Caki2 (cell line): Measurements from ENCODE around the gene CD9. TPM values are rescaled to one million over a fixed set of nuclear protein-coding genes. Genes with fewer than 3 reads are reported as not detected.

Experiments
- DNase-seq: peaks from one replicate; pipeline ENCODE4 v3.0.0-alpha.2; 2015; ENCODE audit warnings: low read depth
- in situ Hi-C: cut with HindIII; loops from 2 replicates; pipeline ENCODE4 v1.10.0; 2016; ENCODE audit warnings: low sequenced_read_pairs, low pct_unique_long_range_greater_than_20kb, mixed read lengths
- total RNA-seq: library from RNA; depleted of rRNA; stranded (reverse); fragments of >200 nt; shearing (Covaris generic); gene quantifications from 2 replicates; pipeline ENCODE4 v1.2.3, GENCODE V29; 2014; ENCODE audit warnings: low replicate concordance

The CD9 gene
- total RNA-seq, 1 experiment from 2014 or later, result 64.2 TPM

DNA sequence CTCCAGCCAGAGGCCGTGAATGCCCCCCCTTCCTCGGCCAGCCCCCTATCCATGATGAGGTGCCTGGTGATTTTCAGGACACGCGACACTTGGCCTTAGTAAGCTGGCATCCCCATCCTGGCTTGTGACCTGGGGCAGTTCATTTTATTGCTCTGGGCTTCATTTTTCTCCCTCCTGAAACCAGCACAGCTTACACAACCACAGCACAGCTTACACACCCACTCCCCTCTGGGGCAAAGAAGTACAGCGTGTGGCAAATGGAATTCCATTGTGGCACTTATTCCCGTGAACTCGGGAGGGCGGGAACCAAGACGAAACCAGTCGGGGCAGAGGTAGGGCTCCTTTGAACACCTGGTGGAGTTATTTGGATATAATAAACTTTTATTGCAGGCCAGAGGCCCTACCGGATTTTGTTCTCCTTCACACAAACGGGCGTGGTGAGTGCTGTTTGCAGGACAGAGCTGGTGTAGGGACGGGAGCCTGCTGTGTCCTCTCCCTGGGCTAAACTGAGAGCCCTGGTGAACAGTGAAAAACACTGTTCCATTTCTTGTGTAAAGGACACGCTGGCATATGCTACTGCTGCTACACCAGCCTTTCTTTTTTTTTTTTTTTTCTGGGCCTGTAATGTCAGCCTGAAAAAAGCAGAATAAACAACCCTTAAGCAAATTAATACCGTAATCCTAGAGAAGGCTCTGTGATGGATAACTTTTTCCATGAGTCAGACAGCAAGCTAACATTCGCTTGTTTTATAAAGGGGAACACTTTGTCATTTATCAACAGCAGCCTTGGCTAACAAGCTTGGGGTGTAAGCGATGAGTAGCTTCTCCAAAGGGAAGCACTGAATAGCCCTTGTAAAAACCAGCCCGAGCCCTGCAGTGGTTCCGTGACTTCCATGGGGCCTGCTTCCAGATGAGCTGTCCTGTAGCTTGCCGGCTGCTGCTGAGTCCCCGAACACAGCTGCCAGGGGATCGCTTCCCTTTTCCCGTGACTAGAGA, 29.3 kb downstream of the CD9 start:
- in situ Hi-C loops, result no loop called here
- no peak for DNase-seq

DNA sequence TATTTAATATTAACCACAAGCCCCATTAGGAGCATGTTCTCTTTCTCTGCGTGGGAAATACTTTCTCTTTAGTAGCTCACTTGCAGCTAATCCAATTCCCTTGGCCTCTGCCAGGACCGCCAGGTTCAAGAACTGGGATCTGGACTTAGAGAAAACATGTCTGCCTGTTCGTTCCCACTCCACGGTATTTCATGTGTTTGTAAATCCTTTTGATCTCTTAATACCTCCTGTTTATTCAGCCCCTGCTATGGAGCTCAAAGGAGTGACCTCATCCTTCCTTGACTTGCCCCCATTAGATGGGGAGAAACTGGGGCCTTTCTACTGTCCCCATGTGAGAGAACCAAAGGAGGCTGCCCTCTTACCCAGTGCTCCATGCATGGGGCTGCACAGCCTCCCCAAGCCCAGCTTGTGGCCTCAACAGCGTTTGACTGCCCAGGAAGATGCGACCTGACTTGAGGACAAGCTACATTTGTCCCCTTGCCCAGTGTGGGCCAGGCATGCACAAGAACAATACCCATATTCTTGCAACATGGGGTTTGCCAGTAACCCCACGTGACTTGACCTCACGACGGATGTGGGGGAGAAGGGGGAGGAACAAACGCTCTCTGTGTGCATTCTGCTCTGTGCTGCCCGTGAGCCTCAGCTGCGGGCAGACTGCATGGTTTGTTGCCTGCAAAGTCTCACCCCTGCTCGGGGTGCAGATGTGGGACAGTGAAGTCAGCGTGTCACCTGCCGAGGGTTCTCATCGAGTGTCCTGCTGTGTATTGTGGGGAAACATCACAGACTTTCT, 30.3 kb downstream of the CD9 start:
- DNase-seq, result no peak
- in situ Hi-C loops, result no loop called here

DNA sequence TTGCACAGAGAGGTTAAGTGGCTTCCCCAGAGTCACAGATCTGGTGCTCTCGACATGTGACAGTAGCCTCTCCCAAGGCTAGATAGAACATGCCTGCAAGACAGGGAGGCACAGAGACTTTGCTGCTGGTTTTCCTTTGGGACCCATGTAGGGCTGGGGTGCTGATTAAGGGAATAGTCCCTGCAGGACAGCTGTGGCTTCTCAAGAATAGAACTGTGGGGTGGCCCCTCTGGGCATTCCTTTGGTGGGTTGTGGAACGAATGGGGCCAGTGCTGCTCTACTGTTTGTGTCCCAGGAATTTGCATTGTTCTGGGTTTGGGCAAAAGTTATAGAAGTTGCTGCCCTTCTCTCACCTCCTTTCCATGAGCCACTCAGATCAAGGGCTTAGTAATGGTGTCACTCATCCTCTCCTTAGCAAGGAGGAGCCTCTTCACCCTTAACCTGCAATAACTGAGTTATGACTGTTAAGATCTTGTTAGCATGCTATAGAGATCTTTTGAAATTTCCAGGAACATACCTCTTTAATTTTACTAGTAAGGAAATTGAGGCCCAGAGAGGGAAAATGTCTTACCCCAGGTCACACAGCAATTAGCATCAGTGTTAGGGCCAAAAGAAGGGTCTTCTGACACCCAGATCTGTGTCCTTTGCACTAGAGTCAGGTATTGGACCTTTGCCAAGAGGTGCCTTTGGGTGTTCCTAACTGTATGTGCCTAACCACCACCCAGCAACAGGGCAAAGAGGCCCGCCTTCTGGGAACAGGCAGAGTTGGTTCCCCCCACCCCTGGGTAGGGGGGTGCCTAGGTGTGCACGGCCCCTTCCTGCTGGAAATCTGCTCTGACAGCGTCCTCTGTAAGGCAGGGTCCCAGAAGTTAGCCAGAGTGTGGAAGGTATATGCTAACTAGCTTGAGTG, 31.4 kb downstream of the CD9 start:
- in situ Hi-C loops, result no loop called here
- no peak for DNase-seq

DNA sequence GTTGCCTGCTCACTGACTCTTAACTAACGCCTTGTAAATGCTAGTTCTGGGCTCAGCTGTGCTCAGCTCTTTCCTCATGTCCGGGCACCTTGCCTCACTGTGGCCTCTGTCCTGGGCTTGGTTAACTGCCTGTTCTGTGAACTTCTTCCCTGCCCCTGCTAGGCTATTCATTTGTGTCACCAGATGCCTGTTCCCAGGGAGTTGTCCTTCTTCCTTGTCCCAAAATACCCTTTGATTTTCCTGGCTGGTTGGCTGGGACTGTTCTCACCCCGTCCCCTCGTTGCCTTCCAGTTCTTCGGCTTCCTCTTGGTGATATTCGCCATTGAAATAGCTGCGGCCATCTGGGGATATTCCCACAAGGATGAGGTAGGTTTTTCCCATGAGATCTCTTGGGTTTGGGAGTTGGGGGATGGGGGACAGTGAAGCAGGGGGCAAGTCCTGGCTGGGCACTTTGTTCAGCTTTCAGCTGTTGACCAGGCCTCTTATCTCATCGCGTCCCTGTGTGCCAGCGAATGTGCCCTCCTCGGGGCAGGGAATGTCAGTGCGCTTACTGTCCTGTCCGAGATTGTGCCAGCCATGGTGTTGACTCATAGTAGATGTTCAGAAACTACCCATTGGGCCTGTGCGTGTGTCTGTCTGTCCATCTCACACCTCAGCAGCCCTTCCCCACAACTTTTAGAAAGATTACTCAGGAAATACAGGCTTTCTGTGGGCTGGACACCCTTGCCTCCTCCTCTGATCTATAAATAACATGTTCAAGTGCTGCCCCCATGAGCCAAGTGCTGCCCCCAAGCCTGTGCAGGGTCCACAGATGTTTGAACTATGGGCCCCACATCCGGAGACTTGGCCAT, 33.1 kb downstream of the CD9 start:
- no peak for DNase-seq
- in situ Hi-C loops, result no loop called here

DNA sequence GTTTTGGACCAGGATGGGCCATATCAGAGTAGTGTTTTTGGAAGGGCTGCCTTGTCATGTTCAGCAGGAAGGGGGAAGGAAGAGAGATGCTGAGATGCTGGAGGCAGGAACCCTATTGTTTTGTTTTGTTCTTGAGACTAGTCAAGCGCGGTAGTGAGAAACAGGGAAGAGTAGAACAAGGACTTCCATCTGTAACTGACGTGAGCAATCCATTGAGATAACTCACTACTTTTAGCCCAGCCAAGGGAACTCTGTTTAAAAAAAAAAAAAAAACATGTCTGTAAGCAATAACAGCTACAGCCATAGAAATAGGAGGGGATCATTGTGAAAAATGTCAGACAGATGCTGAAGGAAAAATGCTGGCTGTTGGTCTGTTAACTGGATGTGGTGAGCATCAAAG, 34.0 kb downstream of the CD9 start:
- peak; percentile 21 for DNase-seq
- in situ Hi-C loops, result no loop called here

DNA sequence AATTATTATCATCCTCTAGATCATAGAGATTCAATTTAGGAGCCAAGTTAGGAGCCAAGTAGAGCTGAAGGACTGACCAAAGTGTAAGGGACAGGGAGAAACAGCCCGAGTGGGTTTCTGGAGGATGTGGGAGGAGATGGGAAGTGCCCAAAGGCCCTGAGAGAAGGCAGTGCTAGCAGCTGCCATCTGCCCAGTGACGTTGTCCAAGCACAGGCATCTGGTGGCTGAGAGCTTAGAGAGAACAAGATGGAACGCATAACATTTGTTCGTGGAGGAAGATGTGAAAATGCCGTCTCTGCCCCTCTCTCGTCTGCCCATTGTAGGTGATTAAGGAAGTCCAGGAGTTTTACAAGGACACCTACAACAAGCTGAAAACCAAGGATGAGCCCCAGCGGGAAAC, 34.7 kb downstream of the CD9 start:
- in situ Hi-C loops, result no loop called here
- DNase-seq, result no peak

GRCh38 chr12:6235499-6235898, 35.3 kb downstream of the CD9 start:
- DNase-seq, result no peak
- in situ Hi-C loops, result no loop called here

DNA sequence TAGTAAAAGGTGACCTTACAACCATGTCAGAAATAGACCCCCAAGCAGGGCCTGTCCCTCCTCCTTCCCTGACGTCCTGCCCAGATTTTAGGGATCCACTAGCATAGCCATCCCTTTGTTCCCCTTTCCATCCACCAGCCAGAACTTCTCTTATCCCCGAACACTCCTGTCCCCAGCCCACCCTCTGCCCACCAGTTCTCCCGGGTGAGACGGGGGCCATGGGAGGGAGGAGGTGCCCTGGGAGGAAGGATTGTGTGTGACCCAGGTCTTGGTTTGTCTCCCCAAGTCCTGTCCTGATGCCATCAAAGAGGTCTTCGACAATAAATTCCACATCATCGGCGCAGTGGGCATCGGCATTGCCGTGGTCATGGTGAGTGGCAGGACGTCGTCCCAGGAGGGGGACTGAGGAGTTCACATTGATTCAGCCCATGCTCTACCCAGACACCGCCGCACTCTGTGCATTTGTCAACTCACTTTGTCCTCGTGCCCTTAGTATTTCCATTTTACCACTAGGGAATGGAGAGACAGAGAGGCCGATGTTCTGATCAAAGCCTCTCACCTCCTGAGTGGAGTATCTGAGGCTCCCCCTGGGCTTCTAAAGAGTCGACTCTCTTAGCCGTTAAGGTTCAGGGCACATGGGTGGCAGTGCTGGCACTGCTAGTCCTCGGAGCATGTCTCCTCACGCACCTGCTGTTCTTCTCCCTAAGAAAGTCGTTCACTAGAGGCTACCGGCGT, 35.9 kb downstream of the CD9 start:
- in situ Hi-C loops, result no loop called here
- DNase-seq, result no peak

GRCh38 chr12:6236641-6236940, 36.4 kb downstream of the CD9 start:
- in situ Hi-C loops, result no loop called here
- no peak for DNase-seq

DNA sequence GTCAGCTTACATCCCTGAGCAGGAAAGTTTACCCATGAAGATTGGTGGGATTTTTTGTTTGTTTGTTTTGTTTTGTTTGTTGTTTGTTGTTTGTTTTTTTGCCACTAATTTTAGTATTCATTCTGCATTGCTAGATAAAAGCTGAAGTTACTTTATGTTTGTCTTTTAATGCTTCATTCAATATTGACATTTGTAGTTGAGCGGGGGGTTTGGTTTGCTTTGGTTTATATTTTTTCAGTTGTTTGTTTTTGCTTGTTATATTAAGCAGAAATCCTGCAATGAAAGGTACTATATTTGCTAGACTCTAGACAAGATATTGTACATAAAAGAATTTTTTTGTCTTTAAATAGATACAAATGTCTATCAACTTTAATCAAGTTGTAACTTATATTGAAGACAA, 37.6 kb downstream of the CD9 start:
- in situ Hi-C loops, result no loop called here
- DNase-seq, result no peak

GRCh38 chr12:6238875-6239274, 38.7 kb downstream of the CD9 start:
- in situ Hi-C loops, result no loop called here
- DNase-seq, result no peak

DNA sequence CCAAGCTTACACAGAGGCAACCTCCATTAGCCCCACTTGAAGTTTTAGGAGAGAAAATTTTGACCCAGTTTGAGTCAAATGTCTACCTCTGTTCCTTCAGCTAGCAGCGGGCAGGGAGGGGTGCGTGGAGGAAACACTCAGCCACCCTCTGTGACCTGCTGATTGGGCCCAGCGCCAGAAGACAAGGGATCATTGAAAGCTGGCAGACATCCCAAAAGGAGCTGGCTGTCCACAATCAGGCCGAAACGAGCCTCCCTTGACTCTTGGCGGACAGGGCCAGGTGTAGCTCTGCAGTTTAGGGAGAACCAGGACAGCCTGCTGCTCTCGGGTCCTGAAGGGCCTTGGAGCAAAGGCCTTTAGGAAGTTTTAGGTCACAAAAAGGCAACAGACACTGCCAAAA, 41.3 kb downstream of the CD9 start:
- in situ Hi-C loops, result no loop called here
- DNase-seq, result no peak

DNA sequence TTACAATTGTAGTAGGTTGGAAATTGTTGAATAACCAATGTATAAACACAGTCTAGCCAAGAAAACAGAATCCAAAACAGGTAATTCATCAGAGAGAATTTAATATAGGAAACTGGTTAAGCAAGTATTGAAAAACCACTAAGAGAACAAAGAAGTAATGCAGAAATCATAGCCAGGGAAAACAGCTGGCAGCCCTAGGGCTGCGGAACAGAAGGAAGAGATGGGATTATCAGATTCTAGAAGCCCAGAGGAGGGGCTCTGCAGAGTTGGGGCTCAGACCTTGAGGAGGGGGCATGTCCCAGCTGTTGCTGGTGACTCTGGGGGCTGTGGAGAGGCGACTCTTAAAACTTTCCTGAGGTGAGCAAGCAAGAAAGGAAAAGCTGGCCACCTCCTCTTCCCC, 49.4 kb downstream of the CD9 start:
- in situ Hi-C loops, result no loop called here

GRCh38 chr12:6250343-6250742, 50.1 kb downstream of the CD9 start:
- DNase-seq, result no peak
- in situ Hi-C loops, result no loop called here

More for the DNA sequence above, 49.4 kb downstream of the CD9 start:
- DNase-seq, result no peak

GRCh38 chr12:6253278-6253677, 53.1 kb downstream of the CD9 start:
- no peak for DNase-seq
- in situ Hi-C loops, result no loop called here

DNA sequence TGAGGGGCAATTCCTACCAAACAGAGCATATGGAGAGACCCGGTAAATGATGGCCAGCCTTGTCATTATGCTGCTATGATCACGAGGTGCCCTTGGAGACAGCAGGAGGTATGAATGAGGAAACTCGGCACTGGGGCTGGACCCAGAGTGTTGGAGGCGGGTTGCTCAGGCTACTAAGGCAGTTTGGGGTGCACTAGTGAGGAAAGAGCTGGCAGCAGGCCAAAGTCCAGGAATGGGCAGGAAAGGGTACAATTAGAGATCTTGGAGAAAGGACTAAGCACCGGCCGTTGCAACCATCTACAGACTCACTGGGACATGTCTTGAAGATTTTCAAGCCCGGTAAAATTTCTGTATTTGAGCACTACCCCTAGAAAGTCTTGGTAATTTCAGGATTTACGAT, 54.3 kb downstream of the CD9 start:
- in situ Hi-C loops, result no loop called here
- DNase-seq, result no peak

- in situ Hi-C loops, result no loop called here
- peak; percentile 26 for DNase-seq
Observed at GRCh38 chr12:6257007-6257406, 56.8 kb downstream of the CD9 start.
